ENCODE measurements around the gene DIP2C.
"Not testable (repeated sequence)": the region's sequence is repeated elsewhere in the genome, so short reads cannot be mapped to it uniquely, and the experiment has no call there.

The DIP2C gene

GRCh38 chr10:678662-679005 lies 10.8 kb downstream of the DIP2C start:
- H3K9me3 ChIP-seq (ENCODE audit: low read length); H3K4me1 ChIP-seq (ENCODE audit: insufficient read depth, low read length); H2AFZ ChIP-seq (ENCODE audit: low read depth, low read length); H3K4me3 ChIP-seq (ENCODE audit: low read length); H3K36me3 ChIP-seq (ENCODE audit: insufficient read depth, low read length); H3K27me3 ChIP-seq (ENCODE audit: insufficient read depth, low read length): not testable (repeated sequence)

GRCh38 chr10:677750-678661 lies 11.5 kb downstream of the DIP2C start:
- Histone ChIP-seq H2AFZ (ENCODE audit: low read depth, low read length) (no peak overlapping the region), H3K27me3 (ENCODE audit: insufficient read depth, low read length) (no peaks in the 10 kb centered on the region), H3K36me3 (ENCODE audit: insufficient read depth, low read length) (no peaks in the 10 kb centered on the region), H3K4me3 (ENCODE audit: low read length) (no peak overlapping the region), H3K9me3 (ENCODE audit: low read length) (peaks cover 6% of the 10 kb centered on the region), H3K4me1 (ENCODE audit: insufficient read depth, low read length) (no peaks in the 10 kb centered on the region)

- peaks cover 6% of the 10 kb centered on the region for H3K4me1 ChIP-seq (ENCODE audit: insufficient read depth, low read length)
- H3K36me3 ChIP-seq (ENCODE audit: insufficient read depth, low read length), result no peaks in the 10 kb centered on the region
- H2AFZ ChIP-seq (ENCODE audit: low read depth, low read length), result no peak overlapping the region
- peaks cover 6% of the 10 kb centered on the region for H3K9me3 ChIP-seq (ENCODE audit: low read length)
- H3K27me3 ChIP-seq (ENCODE audit: insufficient read depth, low read length), result no peaks in the 10 kb centered on the region
- no peak overlapping the region for H3K4me3 ChIP-seq (ENCODE audit: low read length)
Measured at GRCh38 chr10:677038-677437, 12.4 kb downstream of the DIP2C start.

GRCh38 chr10:676178-676577 lies 13.3 kb downstream of the DIP2C start:
- Histone ChIP-seq H3K27me3 (ENCODE audit: insufficient read depth, low read length) (no peaks in the 10 kb centered on the region), H3K4me3 (ENCODE audit: low read length) (no peak overlapping the region), H2AFZ (ENCODE audit: low read depth, low read length) (no peak overlapping the region), H3K4me1 (ENCODE audit: insufficient read depth, low read length) (peaks cover 6% of the 10 kb centered on the region), H3K9me3 (ENCODE audit: low read length) (peaks cover 5% of the 10 kb centered on the region), H3K36me3 (ENCODE audit: insufficient read depth, low read length) (no peaks in the 10 kb centered on the region)

GRCh38 chr10:675532-675931 lies 13.9 kb downstream of the DIP2C start:
- Histone ChIP-seq H3K27me3 (ENCODE audit: insufficient read depth, low read length) (no peaks in the 10 kb centered on the region), H3K4me3 (ENCODE audit: low read length) (no peak overlapping the region), H3K4me1 (ENCODE audit: insufficient read depth, low read length) (peaks cover 6% of the 10 kb centered on the region), H2AFZ (ENCODE audit: low read depth, low read length) (no peak overlapping the region), H3K36me3 (ENCODE audit: insufficient read depth, low read length) (no peaks in the 10 kb centered on the region), H3K9me3 (ENCODE audit: low read length) (peaks cover 5% of the 10 kb centered on the region)

- Histone ChIP-seq H3K4me3 (ENCODE audit: low read length) (no peak overlapping the region), H3K9me3 (ENCODE audit: low read length) (peaks cover 5% of the 10 kb centered on the region), H3K4me1 (ENCODE audit: insufficient read depth, low read length) (peaks cover 6% of the 10 kb centered on the region)
Measured at GRCh38 chr10:673492-673891, 16.0 kb downstream of the DIP2C start.

GRCh38 chr10:672992-673391 lies 16.5 kb downstream of the DIP2C start:
- H3K36me3 ChIP-seq (ENCODE audit: insufficient read depth, low read length), result no peaks in the 10 kb centered on the region
- peaks cover 4% of the 10 kb centered on the region for H3K9me3 ChIP-seq (ENCODE audit: low read length)
- H2AFZ ChIP-seq (ENCODE audit: low read depth, low read length), result no peak overlapping the region

More at GRCh38 chr10:673492-673891, 16.0 kb downstream of the DIP2C start:
- Histone ChIP-seq H2AFZ (ENCODE audit: low read depth, low read length) (no peak overlapping the region), H3K36me3 (ENCODE audit: insufficient read depth, low read length) (no peaks in the 10 kb centered on the region), H3K27me3 (ENCODE audit: insufficient read depth, low read length) (no peaks in the 10 kb centered on the region)

GRCh38 chr10:672203-672602 lies 17.3 kb downstream of the DIP2C start:
- H3K27me3 ChIP-seq (ENCODE audit: insufficient read depth, low read length), result no peaks in the 10 kb centered on the region
- H3K9me3 ChIP-seq (ENCODE audit: low read length), result no peaks in the 10 kb centered on the region
- H3K36me3 ChIP-seq (ENCODE audit: insufficient read depth, low read length), result no peaks in the 10 kb centered on the region
- H3K4me3 ChIP-seq (ENCODE audit: low read length), result no peak overlapping the region
- H3K4me1 ChIP-seq (ENCODE audit: insufficient read depth, low read length), result peaks cover 6% of the 10 kb centered on the region
- H2AFZ ChIP-seq (ENCODE audit: low read depth, low read length), result no peak overlapping the region

More at GRCh38 chr10:672992-673391, 16.5 kb downstream of the DIP2C start:
- Histone ChIP-seq H3K4me1 (ENCODE audit: insufficient read depth, low read length) (peaks cover 6% of the 10 kb centered on the region), H3K4me3 (ENCODE audit: low read length) (no peak overlapping the region), H3K27me3 (ENCODE audit: insufficient read depth, low read length) (no peaks in the 10 kb centered on the region)

GRCh38 chr10:670990-671389 lies 18.5 kb downstream of the DIP2C start:
- H2AFZ ChIP-seq (ENCODE audit: low read depth, low read length), result no peak overlapping the region
- no peaks in the 10 kb centered on the region for H3K9me3 ChIP-seq (ENCODE audit: low read length)
- H3K4me1 ChIP-seq (ENCODE audit: insufficient read depth, low read length), result peaks cover 6% of the 10 kb centered on the region
- H3K36me3 ChIP-seq (ENCODE audit: insufficient read depth, low read length), result no peaks in the 10 kb centered on the region
- no peak overlapping the region for H3K4me3 ChIP-seq (ENCODE audit: low read length)
- no peaks in the 10 kb centered on the region for H3K27me3 ChIP-seq (ENCODE audit: insufficient read depth, low read length)

GRCh38 chr10:670038-670437 lies 19.4 kb downstream of the DIP2C start:
- H3K4me1 ChIP-seq (ENCODE audit: insufficient read depth, low read length), result peaks cover 6% of the 10 kb centered on the region
- H3K27me3 ChIP-seq (ENCODE audit: insufficient read depth, low read length), result no peaks in the 10 kb centered on the region
- no peak overlapping the region for H3K4me3 ChIP-seq (ENCODE audit: low read length)
- H3K36me3 ChIP-seq (ENCODE audit: insufficient read depth, low read length), result no peaks in the 10 kb centered on the region
- no peak overlapping the region for H2AFZ ChIP-seq (ENCODE audit: low read depth, low read length)
- H3K9me3 ChIP-seq (ENCODE audit: low read length), result no peaks in the 10 kb centered on the region

- Histone ChIP-seq H3K9me3 (ENCODE audit: low read length) (no peaks in the 10 kb centered on the region), H3K27me3 (ENCODE audit: insufficient read depth, low read length) (no peaks in the 10 kb centered on the region), H3K4me1 (ENCODE audit: insufficient read depth, low read length) (peaks cover 10% of the 10 kb centered on the region), H3K4me3 (ENCODE audit: low read length) (no peak overlapping the region), H3K36me3 (ENCODE audit: insufficient read depth, low read length) (no peaks in the 10 kb centered on the region), H2AFZ (ENCODE audit: low read depth, low read length) (no peak overlapping the region)
Measured at GRCh38 chr10:668786-669485, 20.5 kb downstream of the DIP2C start.

- H3K27me3 ChIP-seq (ENCODE audit: insufficient read depth, low read length), result no peaks in the 10 kb centered on the region
- H3K9me3 ChIP-seq (ENCODE audit: low read length), result no peaks in the 10 kb centered on the region
- H3K36me3 ChIP-seq (ENCODE audit: insufficient read depth, low read length), result no peaks in the 10 kb centered on the region
- H3K4me1 ChIP-seq (ENCODE audit: insufficient read depth, low read length), result peaks cover 19% of the 10 kb centered on the region
- no peak overlapping the region for H2AFZ ChIP-seq (ENCODE audit: low read depth, low read length)
- no peak overlapping the region for H3K4me3 ChIP-seq (ENCODE audit: low read length)
Measured at GRCh38 chr10:667602-668143, 21.8 kb downstream of the DIP2C start.

- no peak overlapping the region for H3K4me3 ChIP-seq (ENCODE audit: low read length)
- no peaks in the 10 kb centered on the region for H3K9me3 ChIP-seq (ENCODE audit: low read length)
- H3K27me3 ChIP-seq (ENCODE audit: insufficient read depth, low read length), result no peaks in the 10 kb centered on the region
- peaks cover 20% of the 10 kb centered on the region for H3K4me1 ChIP-seq (ENCODE audit: insufficient read depth, low read length)
- H2AFZ ChIP-seq (ENCODE audit: low read depth, low read length), result no peak overlapping the region
- H3K36me3 ChIP-seq (ENCODE audit: insufficient read depth, low read length), result no peaks in the 10 kb centered on the region
Measured at GRCh38 chr10:667096-667495, 22.4 kb downstream of the DIP2C start.
